Stimulated activated CD4-positive, alpha-beta T cell treated with anti-CD3 and anti-CD28 coated beads, Interleukin-1b, Interleukin-23, amount 100 ng/mL, for 4 hours (primary cell): ENCODE measurements around the gene CCDC120.
A peak's percentile ranks its signal among the peaks of the same experiment; 100 is the strongest.

ENCODE experiments used
- DNase-seq, 2 donors: peaks; one replicate each; pipeline ENCODE4 v3.0.0-alpha.2; 2020; ENCODE audit warnings: low read depth in 2 of 2

The CCDC120 gene

GRCh38 chrX:49063715-49064114, 4.9 kb downstream of the CCDC120 start:
- DNase-seq = no peak

- DNase-seq = no peak
Measured at GRCh38 chrX:49064303-49064702, 5.5 kb downstream of the CCDC120 start.

DNA sequence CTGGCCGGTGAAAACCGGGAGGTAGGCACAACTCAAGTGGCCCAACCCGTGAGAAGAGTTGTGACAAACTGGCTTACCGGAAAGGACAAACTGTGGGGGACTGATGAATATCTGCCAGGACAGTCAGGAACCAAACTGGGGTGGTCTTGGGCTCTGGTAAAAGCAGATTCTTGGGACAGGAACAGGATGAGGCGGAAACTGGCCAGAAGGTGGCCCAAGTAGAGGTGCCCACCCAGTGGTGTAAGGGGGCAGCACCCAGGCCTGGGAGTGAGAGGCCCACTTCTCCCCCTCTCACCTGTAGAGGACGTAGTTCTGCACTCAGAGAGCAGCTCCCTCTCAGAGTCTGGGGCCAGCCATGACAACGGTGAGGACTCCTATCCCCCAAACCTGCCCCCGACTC, 5.9 kb downstream of the CCDC120 start:
- no peak for DNase-seq

DNA sequence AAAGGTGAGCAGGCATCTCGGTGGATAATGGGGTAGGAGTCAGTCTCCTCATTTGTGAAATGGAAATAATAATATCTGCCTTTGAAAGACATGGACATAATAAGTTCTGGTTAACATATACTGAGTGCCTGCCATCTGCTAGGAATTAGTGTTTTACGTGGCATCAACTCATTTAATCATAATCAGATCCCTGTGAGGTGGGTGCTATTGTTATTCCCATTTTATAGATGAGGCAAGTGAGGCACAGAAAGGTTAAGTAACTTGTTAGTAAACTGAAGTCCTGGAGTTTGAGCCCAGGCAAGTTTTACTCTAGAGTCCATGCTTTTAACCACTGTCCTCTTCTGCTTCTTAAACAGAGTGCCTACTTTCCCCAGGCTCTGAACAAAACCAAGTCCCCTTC, 7.5 kb downstream of the CCDC120 start:
- no peak for DNase-seq

DNA sequence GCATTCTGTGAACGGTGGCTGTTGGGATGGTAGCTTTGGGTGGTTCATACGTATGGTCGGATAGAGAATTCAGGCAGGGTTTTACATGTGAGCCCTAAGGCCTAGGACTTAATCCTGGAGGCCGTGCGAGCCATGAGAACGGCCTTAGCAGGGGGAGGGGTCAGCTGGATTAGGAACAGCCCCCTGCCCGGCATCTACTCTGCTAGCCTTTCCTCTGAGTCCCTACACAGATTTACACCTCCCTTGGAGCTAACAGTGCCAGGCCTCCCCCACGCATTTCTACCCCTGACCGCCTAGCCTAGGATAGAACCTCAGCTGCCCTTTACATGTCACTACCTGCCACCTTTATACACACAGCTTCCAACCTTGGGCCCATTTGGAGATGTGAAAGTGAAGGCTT, 7.9 kb downstream of the CCDC120 start:
- DNase-seq = no peak

- DNase-seq = no peak
Measured at GRCh38 chrX:49067285-49068120, 8.7 kb downstream of the CCDC120 start.

- DNase-seq = no peak
Measured at GRCh38 chrX:49069038-49069437, 10.2 kb downstream of the CCDC120 start.

- no peak for DNase-seq
Measured at GRCh38 chrX:49070988-49071387, 12.2 kb downstream of the CCDC120 start.

- DNase-seq = no peak
Measured at GRCh38 chrX:49071877-49072711, 13.3 kb downstream of the CCDC120 start.

GRCh38 chrX:49072712-49073095, 13.9 kb downstream of the CCDC120 start:
- DNase-seq = no peak

DNA sequence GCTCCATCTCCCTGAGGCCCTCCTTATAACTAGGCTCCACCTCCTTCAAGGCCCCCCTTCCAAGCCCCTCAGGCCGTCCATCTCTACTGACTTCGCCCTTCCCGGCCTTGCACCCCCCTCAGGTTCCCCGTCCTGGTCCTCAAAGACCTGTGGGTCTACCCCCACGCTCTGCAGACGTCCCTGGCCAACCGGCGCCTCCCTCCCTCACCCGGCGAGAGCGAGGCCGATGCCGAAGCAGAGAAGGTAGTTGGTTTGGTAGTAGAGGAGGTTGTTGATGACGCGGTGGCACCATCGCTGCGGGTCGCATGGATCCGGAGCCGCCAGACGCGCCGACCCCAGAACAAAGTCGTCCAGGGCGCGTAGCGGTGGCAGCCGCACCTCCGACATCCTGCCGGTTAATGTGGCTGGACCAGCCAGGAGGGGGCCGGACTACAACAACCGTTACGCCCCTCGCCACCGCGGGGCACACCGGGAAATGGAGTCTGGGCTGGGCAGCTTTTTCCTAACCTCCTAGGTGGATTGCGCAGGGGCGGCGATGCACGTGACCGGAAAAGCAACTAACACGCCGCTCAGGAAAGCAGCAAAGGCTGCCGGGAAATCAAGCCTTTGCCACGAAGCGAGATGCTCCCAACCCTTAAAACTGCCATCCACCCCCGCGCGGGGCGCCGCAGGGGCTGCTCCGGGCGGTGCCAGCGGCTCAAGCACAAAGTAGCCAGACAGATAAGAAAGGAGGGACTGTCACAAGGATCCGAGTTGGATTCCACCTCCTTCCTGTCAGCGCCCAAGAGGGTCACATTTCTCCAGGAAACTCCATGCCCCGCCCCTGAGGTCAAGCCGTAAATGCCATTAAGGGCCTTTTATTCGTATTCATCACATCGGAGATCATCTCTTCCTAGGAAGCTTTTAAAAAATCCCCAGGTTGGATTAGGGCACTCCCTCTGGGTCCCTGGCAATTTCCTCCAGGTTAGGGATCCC, 15.1 kb downstream of the CCDC120 start, which contains the start of gene PRAF2:
PRAF2 (minus strand) TSS at position 402 of the 975 bp plus-strand sequence; CDS start at position 387, 15 bp downstream.
- DNase-seq = peak; percentile 76 to 79

- no peak for DNase-seq
Measured at GRCh38 chrX:49075347-49075746, 16.5 kb downstream of the CCDC120 start.

- DNase-seq = no peak
Measured at GRCh38 chrX:49077941-49078340, 19.1 kb downstream of the CCDC120 start.

DNA sequence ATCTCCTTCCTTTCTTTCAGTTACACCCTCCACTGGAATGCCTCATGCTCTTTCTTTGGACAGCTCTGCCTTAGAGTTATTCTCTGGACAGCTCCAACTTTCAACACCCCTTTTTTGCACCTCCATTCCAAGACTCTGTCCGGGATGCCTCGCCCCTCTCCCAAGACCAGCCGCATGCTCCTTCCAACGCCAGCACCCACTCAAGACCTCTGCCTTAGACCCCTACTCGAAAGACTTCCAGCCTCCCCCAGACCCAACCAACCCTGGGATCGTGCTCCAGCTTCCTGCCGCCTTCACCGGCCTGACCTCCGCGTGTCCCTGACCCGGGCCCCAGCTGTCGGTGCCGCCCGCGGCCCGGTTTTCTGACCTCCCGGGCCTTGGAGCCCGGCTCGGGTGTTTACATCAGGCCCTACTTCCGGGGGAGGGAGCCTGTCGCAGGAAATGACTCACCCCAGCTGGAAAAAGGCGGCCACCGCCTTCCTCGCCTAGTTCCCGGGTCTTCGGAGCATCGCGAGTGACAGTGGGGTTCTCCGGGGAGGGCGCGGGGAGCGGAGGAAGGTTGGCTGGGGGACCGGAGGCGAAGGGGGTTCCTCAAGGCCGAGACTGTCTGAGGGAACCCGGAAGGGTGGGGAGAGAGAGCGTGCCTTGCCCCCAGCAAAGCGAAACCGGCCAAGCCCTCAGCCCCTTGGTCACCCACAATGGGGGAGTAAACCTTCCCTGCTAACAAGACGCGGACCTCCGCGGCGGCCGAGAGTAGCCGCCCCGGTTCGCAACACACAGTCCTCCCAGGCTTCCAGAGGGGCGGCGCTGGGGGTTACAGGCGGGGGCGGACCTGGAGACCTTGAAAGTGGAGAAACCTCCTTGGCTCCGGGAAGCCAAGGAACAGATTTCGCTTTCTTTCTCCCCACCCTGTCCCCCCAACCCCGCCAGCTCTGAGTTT, 21.0 kb downstream of the CCDC120 start, which contains the start of gene WDR45:
WDR45 (minus strand) TSS at position 399 of the 940 bp plus-strand sequence. CDS start 1,792 bp downstream, outside the sequence.
- DNase-seq = peak; percentile 43 to 44

DNA sequence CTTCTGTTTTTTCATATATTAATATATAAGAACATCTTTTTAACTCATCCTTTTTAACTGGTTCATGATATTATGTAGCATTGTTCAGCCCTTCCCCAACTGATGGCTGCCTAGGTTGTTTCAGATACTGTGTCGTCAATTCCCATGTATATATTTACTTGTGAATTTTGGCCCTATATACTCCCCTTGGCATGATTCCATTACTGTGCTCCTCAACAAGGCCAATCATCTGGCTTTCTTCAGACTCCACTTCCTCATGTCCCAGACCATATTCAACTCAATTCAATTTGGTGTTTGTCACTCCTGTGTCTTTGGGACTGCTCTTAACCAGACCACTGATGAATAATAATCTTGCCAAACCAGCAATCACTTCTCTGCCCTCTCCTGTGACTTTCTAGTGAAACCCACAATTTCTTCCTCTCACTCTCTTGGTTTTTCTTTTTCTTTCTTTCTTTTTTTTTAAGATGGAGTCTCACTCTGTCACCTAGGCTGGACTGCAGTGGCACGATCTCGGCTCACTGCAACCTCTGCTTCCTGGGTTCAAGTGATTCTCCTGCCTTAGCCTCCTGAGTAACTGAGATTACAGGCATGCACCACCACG, 23.6 kb downstream of the CCDC120 start:
- no peak for DNase-seq

DNA sequence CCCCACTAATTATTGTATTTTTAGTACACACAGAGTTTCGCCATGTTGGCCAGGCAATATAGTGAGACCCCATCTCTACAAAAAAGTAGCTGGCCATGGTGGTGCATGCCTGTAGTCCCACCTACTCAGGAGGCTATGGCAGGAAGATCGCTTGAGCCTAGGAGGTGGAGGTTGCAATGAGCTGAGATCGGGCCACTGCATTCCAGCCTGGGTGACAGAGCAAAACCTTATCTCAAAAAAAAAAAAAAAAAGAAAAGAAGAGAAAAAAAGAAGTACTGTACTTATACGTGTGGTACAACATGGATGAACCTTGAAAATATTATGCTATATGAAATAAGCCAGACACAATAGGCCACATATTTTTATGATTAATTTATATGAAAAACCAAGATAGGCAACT, 30.8 kb downstream of the CCDC120 start:
- DNase-seq = no peak

GRCh38 chrX:49096419-49096818, 37.6 kb downstream of the CCDC120 start:
- DNase-seq = no peak

- DNase-seq = peak; percentile 75 to 77
Measured at GRCh38 chrX:49100704-49101628, 42.2 kb downstream of the CCDC120 start.

DNA sequence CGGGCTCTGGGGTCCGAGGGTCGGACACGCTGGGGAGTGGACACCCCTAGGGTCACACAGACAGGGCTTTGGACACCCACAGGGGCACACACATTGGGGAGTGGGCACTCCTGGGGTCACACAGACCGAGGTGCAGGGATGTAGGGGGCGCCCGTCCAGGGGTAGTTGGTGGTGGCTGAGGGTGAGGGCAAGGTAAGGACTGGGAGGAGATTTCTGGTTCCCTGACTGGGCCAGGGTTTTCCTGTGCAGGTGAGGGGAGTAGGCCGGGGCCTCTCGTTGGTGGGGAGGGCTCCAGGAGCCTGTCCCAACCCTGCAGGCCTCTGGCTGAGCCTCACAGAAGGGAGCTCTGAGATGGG, 42.8 kb downstream of the CCDC120 start:
- no peak for DNase-seq
